NCI-H1694 treated with DMSO at 0.1 percent for 48 hours (cell line): ENCODE data around the gene ZRANB1.

ENCODE experiments used
- DNase-seq: peaks from one replicate; lab custom pipeline; 2025; lab: John Stamatoyannopoulos, UW

Gene ZRANB1

DNA sequence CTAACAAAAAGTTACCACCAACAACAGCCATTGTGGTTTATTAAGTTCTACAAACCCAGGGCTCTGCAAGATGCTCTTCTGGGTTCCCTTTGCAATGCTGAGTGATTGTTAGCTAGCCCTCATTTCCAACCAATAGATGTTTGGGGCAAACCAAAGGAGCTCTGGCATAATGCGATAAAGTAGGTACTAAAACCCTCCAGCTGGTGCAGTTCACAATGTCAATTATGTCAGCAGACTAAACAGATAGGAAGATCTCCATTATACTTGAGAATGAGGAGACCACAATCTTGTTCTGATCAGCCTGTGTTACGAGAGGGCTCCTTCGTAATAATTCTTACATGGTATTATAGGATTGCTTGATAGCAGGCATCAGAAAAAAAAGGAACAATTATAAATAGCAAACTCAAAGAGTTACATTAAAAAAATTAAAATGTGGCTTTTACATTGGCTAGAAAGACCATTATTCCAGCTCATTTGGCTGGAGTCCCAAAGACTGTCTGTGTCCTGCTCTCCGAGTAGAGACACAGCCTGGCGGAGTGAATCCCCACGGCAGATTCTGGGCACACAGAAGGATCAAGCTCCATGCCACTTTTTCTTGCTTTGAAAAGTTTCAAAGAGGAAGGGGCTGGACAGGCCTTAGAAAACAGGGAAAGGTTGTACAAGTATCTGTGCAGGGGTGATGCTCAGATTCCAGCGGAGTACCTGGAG, 93.8 kb downstream of the ZRANB1 start:
- DNase-seq: no peak

DNA sequence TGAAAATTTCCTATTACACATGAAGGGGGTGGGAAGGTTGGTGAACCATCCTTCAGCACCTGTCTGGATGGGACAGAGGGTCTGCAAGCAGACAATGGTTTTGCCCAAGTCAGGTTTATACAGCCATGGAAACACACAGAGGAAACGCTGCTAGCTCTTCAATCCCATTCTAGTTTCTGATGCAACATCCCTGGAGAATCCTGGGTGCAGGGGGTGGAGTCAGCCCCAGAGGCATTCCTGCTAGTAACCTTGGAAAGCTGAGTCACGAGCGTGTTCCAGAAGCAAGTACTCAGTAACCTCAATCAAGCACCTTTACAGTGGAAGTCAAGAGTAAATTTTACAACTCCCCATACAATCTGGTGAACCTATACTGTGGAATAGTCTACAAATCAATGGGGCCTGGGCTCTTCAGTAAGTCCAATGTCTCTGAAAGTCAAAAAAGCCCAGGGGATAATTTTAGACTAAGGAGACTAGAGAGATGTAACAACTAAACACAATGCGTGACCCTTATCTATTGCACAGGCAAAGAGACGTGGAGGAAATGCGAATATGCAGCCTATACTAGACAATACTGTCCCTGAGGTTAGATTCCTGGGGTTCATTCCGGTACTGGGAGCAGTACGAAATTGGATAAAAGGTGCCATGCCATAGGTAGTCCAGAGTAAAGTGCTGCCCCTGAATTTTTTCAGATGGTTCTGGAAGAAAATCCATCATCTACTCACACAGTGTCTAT, 95.4 kb downstream of the ZRANB1 start:
- DNase-seq: no peak
